A549 treated with AZD9567 at 1 μM for 4 hours (cell line): ENCODE data around the gene SMTNL2. TPM values are rescaled to one million over a fixed set of nuclear protein-coding genes. Genes with fewer than 3 reads are reported as not detected.

Experiments
- total RNA-seq: library from RNA; stranded (reverse); fragments of 200-300 nt; extraction: Qiagen RNA extraction; gene quantifications from 5 replicates; pipeline ENCODE4 v1.2.3, GENCODE V29; 2022; ENCODE audit not compliant: insufficient read depth

SMTNL2 gene
- total RNA-seq = 0.25 to 0.81 TPM (median 0.39 TPM) in 4 of 5 replicates, not detected in the other

GRCh38 chr17:4584101-4584916 is at the start of gene SMTNL2:
Gene SMTNL2, plus strand, starts transcription at chr17:4584529. Its CDS starts 77 bp downstream, at chr17:4584606.

DNA sequence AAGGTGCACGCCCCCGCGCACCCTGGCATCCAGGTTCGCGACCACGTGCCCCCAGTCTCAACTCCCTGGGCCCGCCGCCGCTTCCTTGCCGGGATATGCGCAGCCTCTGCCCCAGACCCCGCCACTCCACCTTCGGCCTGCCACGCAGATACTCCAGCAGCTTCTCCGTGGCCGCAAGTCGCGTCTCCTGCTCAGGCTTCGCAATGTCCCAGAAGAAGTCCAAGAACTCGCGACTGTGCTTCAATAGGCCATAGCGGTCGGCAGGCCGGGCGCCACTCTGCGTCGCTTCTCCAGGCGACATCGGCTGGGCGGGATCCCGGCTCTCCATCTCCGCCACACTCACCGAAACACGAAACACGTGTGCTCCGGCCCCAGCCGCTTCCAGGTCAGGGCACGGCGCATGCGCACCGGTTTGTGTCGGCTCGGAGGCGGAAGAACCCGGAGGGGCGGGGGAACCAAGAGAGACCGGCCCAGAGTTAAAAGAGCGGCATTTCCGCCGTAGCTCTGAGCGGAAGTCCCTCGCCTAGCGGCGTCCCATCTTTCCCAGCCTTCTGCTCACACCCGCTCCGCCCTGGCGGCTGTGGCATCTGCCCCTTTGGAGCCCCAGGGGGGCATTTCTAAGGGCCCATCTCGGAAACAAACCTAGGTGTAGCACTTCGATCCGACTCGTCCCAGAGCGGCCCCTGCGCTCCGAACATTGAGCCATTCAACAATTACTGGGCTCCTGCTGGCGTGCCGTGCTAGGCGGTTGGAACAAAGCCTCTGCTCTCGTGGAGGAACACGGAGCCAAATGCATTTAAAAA is 29.1 kb upstream of the SMTNL2 start, which contains the start of gene MYBBP1A:
Gene MYBBP1A (minus strand): TSS at position 388 of the 803 bp plus-strand sequence. CDS start 60 bp downstream, at position 328.

DNA sequence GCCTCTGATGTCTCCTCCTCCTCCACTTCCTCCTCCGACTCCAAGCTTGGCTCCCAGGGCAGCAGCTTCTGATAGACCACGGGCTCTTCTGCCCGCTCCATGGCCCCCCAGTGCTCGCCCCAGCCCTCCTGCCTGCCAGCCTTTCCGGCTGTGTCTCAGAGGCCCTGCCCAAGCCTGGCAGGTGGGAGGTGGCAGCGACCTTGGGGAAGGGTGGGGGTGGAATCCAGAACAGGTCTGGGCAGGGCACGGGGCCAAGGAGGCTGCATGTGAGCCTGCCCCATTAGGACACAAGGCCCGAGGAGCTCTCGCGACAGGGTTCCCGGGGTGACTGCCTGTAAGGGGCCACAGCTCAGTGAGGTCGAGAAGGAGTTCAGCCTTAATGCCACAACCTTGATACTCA is 23.9 kb upstream of the SMTNL2 start, which contains the start of gene GGT6:
Gene GGT6 (minus strand): TSS at position 157 of the 400 bp plus-strand sequence. CDS start 56 bp downstream, at position 101.

DNA sequence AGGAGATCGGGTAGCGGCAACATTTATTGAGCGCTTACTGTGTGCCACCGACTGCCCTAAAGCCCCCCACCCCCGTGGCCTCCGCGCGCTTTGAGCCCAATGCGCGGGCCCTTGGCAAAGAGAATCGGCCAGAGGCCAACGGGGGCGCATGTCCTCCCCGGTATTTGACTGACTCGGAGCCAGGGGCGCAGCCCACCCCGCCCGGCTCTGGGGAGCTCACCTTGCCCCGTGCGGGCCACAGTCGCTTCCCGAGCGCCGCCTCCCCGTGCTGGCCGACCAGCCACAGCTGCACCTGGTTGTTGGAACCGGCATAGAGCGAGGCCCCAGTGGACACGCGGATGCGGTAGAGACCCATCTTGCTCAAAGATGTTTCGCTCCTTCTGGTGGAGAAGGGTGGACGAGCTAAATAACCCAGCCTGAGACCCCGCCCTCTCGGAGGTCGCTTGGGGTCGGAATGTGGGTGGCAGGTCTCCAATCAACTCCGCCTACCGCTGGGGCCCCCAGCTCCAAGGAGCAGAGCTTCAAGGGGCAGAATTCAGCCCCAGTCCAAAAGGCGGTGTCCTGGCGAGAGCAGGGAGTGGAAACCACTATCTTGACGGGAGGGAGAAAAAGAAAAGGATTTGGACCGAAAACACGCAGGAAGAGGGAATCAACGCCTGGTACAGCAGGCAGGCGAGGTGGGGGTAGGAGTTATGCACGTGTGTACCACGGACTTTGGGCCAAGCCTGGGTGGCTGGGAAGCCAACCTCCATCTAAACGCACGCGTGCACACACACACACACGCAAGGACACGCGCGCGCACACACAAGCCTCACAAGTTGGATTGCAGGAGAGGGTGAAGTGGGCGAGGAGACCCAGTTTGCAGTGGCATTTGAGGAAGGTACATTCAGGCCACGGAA is 57.2 kb downstream of the SMTNL2 start, which contains the start of gene ALOX15:
Gene ALOX15 (minus strand): TSS at position 382 of the 899 bp plus-strand sequence. CDS start 27 bp downstream, at position 355.

Other genes with a start within 250 kb of the SMTNL2 start
- gene UBE2G1, start 217.9 kb upstream of the SMTNL2 start, total RNA-seq = 78.4 to 85.3 TPM (median 83.8 TPM) in 5 replicates
- 0.06 TPM in 1 of 5 replicates, not detected in the others for gene SPNS3, start 150.6 kb upstream of the SMTNL2 start, total RNA-seq
- 3.8 to 12.9 TPM (median 10.5 TPM) in 5 replicates for gene SPNS2, start 85.6 kb upstream of the SMTNL2 start, total RNA-seq
- gene MYBBP1A, start 29.1 kb upstream of the SMTNL2 start, total RNA-seq = 81.1 to 113 TPM (median 101 TPM) in 5 replicates
- not detected in 5 replicates for gene GGT6, start 24.0 kb upstream of the SMTNL2 start, total RNA-seq
- 0.08 to 0.19 TPM (median 0.13 TPM) in 4 of 5 replicates, not detected in the other for gene ALOX15, start 57.1 kb downstream of the SMTNL2 start, total RNA-seq
- 66.9 to 82.2 TPM (median 76.2 TPM) in 5 replicates for gene PELP1, start 119.6 kb downstream of the SMTNL2 start, total RNA-seq
- 37.0 to 64.2 TPM (median 54.1 TPM) in 5 replicates for gene ARRB2, start 126.1 kb downstream of the SMTNL2 start, total RNA-seq
- gene MED11, start 146.9 kb downstream of the SMTNL2 start, total RNA-seq = 41.9 to 56.7 TPM (median 44.4 TPM) in 5 replicates
- gene ZMYND15, start 155.3 kb downstream of the SMTNL2 start, total RNA-seq = 0.38 to 0.73 TPM (median 0.53 TPM) in 4 of 5 replicates, not detected in the other
- gene CXCL16, start 155.4 kb downstream of the SMTNL2 start, total RNA-seq = 10.4 to 19.0 TPM (median 15.7 TPM) in 5 replicates
- 0.58 to 0.88 TPM (median 0.65 TPM) in 4 of 5 replicates, not detected in the other for gene TM4SF5, start 187.4 kb downstream of the SMTNL2 start, total RNA-seq
- 0.85 to 1.4 TPM (median 0.92 TPM) in 4 of 5 replicates, not detected in the other for gene VMO1, start 201.8 kb downstream of the SMTNL2 start, total RNA-seq
- gene GLTPD2, start 204.4 kb downstream of the SMTNL2 start, total RNA-seq = 0.13 TPM in 1 of 5 replicates, not detected in the others
- 404 to 505 TPM (median 496 TPM) in 5 replicates for gene PSMB6, start 211.6 kb downstream of the SMTNL2 start, total RNA-seq
- gene PLD2, start 222.6 kb downstream of the SMTNL2 start, total RNA-seq = 16.4 to 29.9 TPM (median 27.4 TPM) in 5 replicates
- gene MINK1, start 248.8 kb downstream of the SMTNL2 start, total RNA-seq = 43.4 to 60.9 TPM (median 59.8 TPM) in 5 replicates